ENCODE results near the gene KIAA1755. TPM values are rescaled to one million over a fixed set of nuclear protein-coding genes. Genes with fewer than 3 reads are reported as not detected.

The KIAA1755 gene
- total and polyA plus RNA-seq, 2 donors (not counting 1 experiment from before 2014, with no cell fraction given), result not detected

GRCh38 chr20:38192323-38192885, 68.1 kb downstream of the KIAA1755 start:
- DNase-seq (no peak), ATAC-seq (ENCODE audit: low read depth) (no peak)
- Mint-ChIP-seq H3K9me3 (ENCODE audit: insufficient read depth) (no peaks in the 10 kb centered on the region), H3K27ac (no peak overlapping the region), H3K27me3 (peaks cover 21% of the 10 kb centered on the region), H3K4me1 (peaks cover 16% of the 10 kb centered on the region), H3K4me3 (no peak overlapping the region)
- Histone ChIP-seq H3K9ac (ENCODE audit: low read length) (no peak overlapping the region), H3K79me2 (ENCODE audit: control insufficient read depth, insufficient read depth, low read length) (no peaks in the 10 kb centered on the region), H3K27me3 (replicated peaks in 1 of 4; ENCODE audit: control extremely low read depth in 1 of 4, control insufficient read depth in 3 of 4, insufficient read depth in 4 of 4, low read length in 3 of 4) (peaks cover 0 to 13% (median 3%) of the 10 kb centered on the region in 4 experiments), H3K9me3 (ENCODE audit: control extremely low read depth in 1 of 3, control insufficient read depth in 2 of 3, insufficient read depth in 1 of 3, low read length in 2 of 3) (no peaks in the 10 kb centered on the region), H3K27ac (ENCODE audit: low read length in 2 of 2) (no peak overlapping the region), H3K4me2 (replicated peaks; ENCODE audit: low read depth, low read length, poor library complexity, severe bottlenecking) (no peak overlapping the region), H2AFZ (ENCODE audit: insufficient read depth, low read depth, low read length, poor library complexity, severe bottlenecking) (no peak overlapping the region), H3K36me3 (replicated peaks in 1 of 2; ENCODE audit: control extremely low read depth in 1 of 2, control insufficient read depth in 1 of 2, extremely low read depth in 1 of 2, insufficient read depth in 2 of 2, low read length in 1 of 2) (no peaks in the 10 kb centered on the region), H3K4me3 (ENCODE audit: control extremely low read depth in 1 of 5, extremely low read depth in 1 of 5, insufficient read depth in 1 of 5, low read depth in 2 of 5, low read length in 4 of 5) (no peak overlapping the region), H3K4me1 (ENCODE audit: control insufficient read depth in 2 of 2, insufficient read depth in 2 of 2, low read length in 2 of 2) (peaks cover 0 to 3% of the 10 kb centered on the region in 2 donors), H4K20me1 (ENCODE audit: control insufficient read depth, insufficient read depth, low read length, poor library complexity, severe bottlenecking) (no peaks in the 10 kb centered on the region)
- 94% methylated on average over 7 of the region's 9 CpGs for WGBS (ENCODE audit: insufficient coverage)
- intact Hi-C loops (cut with micrococcal nuclease), result no loop called here
- POLR2A ChIA-PET, result no interaction called here
- no peak for TF ChIP-seq CTCF (IDR thresholded peaks at IDR 0.05)
- no peak for TF ChIP-seq EZH2 (IDR thresholded peaks at IDR 0.05; ENCODE audit: borderline replicate concordance, insufficient read depth, low read depth, low read length, poor library complexity, severe bottlenecking)
- CTCF ChIA-PET, result interaction anchor here (1.1 to 2.2 kb wide), 2 partner anchors 29 to 135 kb away, joined by 3 to 6 read pairs; no protein-coding TSS in a partner anchor

DNA sequence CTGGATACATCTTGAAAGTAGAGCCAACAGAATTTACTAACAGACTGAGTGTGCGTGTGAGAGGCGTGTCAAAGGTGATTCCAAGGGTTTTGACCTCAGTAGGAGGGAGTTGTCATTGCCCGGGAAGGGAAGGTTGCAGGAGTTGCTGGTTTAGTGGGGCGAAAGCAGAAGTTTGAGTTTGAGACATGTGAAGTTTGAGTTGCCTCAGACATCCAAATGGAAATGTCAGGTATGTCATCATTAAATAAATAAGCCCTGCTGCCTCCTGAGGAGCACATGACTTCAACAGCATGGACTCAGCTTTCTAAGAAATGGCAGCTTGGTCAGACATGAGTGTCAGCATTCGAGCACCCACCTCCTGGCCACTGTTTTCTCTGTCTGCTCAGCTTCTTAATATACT, 68.9 kb downstream of the KIAA1755 start:
- no peak overlapping the region for H3K27ac ChIP-seq (ENCODE audit: low read length in 2 of 2)
- no peak overlapping the region for H3K4me3 ChIP-seq (ENCODE audit: control extremely low read depth in 1 of 5, extremely low read depth in 1 of 5, insufficient read depth in 1 of 5, low read depth in 2 of 5, low read length in 4 of 5)
- Mint-ChIP-seq H3K9me3 (ENCODE audit: insufficient read depth) (no peaks in the 10 kb centered on the region), H3K27me3 (peaks cover 21% of the 10 kb centered on the region), H3K4me1 (peaks cover 8% of the 10 kb centered on the region), H3K4me3 (no peak overlapping the region), H3K27ac (no peak overlapping the region)
- H2AFZ ChIP-seq (ENCODE audit: insufficient read depth, low read depth, low read length, poor library complexity, severe bottlenecking), result no peak overlapping the region
- WGBS (ENCODE audit: insufficient coverage), result 85% methylated on average over 3 of the region's 5 CpGs
- ATAC-seq (ENCODE audit: low read depth) (no peak), DNase-seq (no peak)
- H3K27me3 ChIP-seq (replicated peaks in 1 of 4; ENCODE audit: control extremely low read depth in 1 of 4, control insufficient read depth in 3 of 4, insufficient read depth in 4 of 4, low read length in 3 of 4), result peaks cover 0 to 13% (median 3%) of the 10 kb centered on the region in 4 experiments
- intact Hi-C loops (cut with micrococcal nuclease), result no loop called here
- H3K4me1 ChIP-seq (ENCODE audit: control insufficient read depth in 2 of 2, insufficient read depth in 2 of 2, low read length in 2 of 2), result no peaks in the 10 kb centered on the region
- POLR2A ChIA-PET, result no interaction called here
- H3K4me2 ChIP-seq (replicated peaks; ENCODE audit: low read depth, low read length, poor library complexity, severe bottlenecking), result no peak overlapping the region
- no peaks in the 10 kb centered on the region for H3K79me2 ChIP-seq (ENCODE audit: control insufficient read depth, insufficient read depth, low read length)
- H3K36me3 ChIP-seq (replicated peaks in 1 of 2; ENCODE audit: control extremely low read depth in 1 of 2, control insufficient read depth in 1 of 2, extremely low read depth in 1 of 2, insufficient read depth in 2 of 2, low read length in 1 of 2), result no peaks in the 10 kb centered on the region
- TF ChIP-seq EZH2 (IDR thresholded peaks at IDR 0.05; ENCODE audit: borderline replicate concordance, insufficient read depth, low read depth, low read length, poor library complexity, severe bottlenecking) (no peak), CTCF (IDR thresholded peaks at IDR 0.05) (no peak)
- no peak overlapping the region for H3K9ac ChIP-seq (ENCODE audit: low read length)
- H3K9me3 ChIP-seq (ENCODE audit: control extremely low read depth in 1 of 3, control insufficient read depth in 2 of 3, insufficient read depth in 1 of 3, low read length in 2 of 3), result no peaks in the 10 kb centered on the region
- no peaks in the 10 kb centered on the region for H4K20me1 ChIP-seq (ENCODE audit: control insufficient read depth, insufficient read depth, low read length, poor library complexity, severe bottlenecking)
- CTCF ChIA-PET, result no interaction called here
